Parathyroid adenoma (tissue), 2 donors: ENCODE measurements around the gene FKBP3.

Source experiments
- H2AFZ ChIP-seq: fragments of 300-600 bp; sonication (generic); one replicate; pipeline ENCODE4 v1.7.0; 2017; ENCODE audit warnings: antibody characterized with exemption, mild to moderate bottlenecking
- H3K27ac ChIP-seq: fragments of 300-600 bp; sonication (generic); one replicate; pipeline ENCODE4 v1.7.0; 2017
- H3K27me3 ChIP-seq: fragments of 300-600 bp; sonication (generic); one replicate; pipeline ENCODE4 v1.7.0; 2017; ENCODE audit warnings: low read length; ENCODE audit not compliant: control insufficient read depth, insufficient read depth
- H3K36me3 ChIP-seq: fragments of 300-600 bp; sonication (generic); one replicate; pipeline ENCODE4 v1.7.0; 2017; ENCODE audit warnings: low read length; ENCODE audit not compliant: control insufficient read depth, insufficient read depth
- H3K4me1 ChIP-seq: fragments of 300-600 bp; sonication (generic); one replicate; pipeline ENCODE4 v1.7.0; 2017; ENCODE audit warnings: control low read depth
- H3K4me2 ChIP-seq: fragments of 300-600 bp; sonication (generic); one replicate; pipeline ENCODE4 v1.7.0; 2017; ENCODE audit warnings: low read length
- H3K4me3 ChIP-seq: fragments of 300-600 bp; sonication (generic); one replicate; pipeline ENCODE4 v1.7.0; 2017; ENCODE audit warnings: low read depth, low read length
- H3K79me2 ChIP-seq: fragments of 300-600 bp; sonication (generic); one replicate; pipeline ENCODE4 v1.7.0; 2017; ENCODE audit warnings: control low read depth
- H3K9ac ChIP-seq: fragments of 300-600 bp; sonication (generic); one replicate; pipeline ENCODE4 v1.7.0; 2017; ENCODE audit warnings: mild to moderate bottlenecking
- H3K9me3 ChIP-seq: fragments of 300-600 bp; sonication (generic); one replicate; pipeline ENCODE4 v1.7.0; 2017; ENCODE audit warnings: low read length; ENCODE audit not compliant: control insufficient read depth
- TF ChIP-seq, protein P1 (sequence below): fragments of 300-600 bp; sonication (generic); IDR thresholded peaks from one replicate; pipeline ENCODE4 v1.7.0; 2017; ENCODE audit warnings: antibody characterized with exemption, mild to moderate bottlenecking
- donor health status: primary hyperparathyroidism.

Gene FKBP3

DNA sequence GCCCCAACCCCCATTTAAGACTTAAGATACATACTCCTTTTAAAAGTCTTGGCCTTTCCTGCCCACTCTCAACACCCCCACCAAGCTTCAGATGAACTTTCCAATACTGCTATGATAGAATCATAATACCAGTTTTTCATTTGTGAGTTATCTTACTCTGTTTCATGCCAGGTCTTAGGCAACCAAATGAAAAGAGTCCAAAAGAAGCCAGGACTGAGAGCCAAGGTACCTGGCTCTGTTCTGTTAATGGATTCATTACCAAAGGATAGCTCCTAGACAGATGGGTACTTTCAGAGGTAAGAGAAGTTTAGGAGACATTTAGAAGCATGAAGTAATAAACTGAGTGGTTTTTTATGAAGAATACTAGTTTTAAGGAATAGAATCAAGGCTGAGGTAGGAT is 35.6 kb upstream of the FKBP3 start:
- no peak overlapping the region for H3K9ac ChIP-seq
- H3K4me1 ChIP-seq: no peaks in the 10 kb centered on the region
- no peaks in the 10 kb centered on the region for H3K27me3 ChIP-seq
- no peak overlapping the region for H3K4me3 ChIP-seq
- H3K27ac ChIP-seq: no peak overlapping the region
- TF ChIP-seq, protein P1, sequence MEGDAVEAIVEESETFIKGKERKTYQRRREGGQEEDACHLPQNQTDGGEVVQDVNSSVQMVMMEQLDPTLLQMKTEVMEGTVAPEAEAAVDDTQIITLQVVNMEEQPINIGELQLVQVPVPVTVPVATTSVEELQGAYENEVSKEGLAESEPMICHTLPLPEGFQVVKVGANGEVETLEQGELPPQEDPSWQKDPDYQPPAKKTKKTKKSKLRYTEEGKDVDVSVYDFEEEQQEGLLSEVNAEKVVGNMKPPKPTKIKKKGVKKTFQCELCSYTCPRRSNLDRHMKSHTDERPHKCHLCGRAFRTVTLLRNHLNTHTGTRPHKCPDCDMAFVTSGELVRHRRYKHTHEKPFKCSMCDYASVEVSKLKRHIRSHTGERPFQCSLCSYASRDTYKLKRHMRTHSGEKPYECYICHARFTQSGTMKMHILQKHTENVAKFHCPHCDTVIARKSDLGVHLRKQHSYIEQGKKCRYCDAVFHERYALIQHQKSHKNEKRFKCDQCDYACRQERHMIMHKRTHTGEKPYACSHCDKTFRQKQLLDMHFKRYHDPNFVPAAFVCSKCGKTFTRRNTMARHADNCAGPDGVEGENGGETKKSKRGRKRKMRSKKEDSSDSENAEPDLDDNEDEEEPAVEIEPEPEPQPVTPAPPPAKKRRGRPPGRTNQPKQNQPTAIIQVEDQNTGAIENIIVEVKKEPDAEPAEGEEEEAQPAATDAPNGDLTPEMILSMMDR: no peak
- no peaks in the 10 kb centered on the region for H3K79me2 ChIP-seq
- H3K36me3 ChIP-seq: no peaks in the 10 kb centered on the region
- no peak overlapping the region for H2AFZ ChIP-seq
- H3K9me3 ChIP-seq: no peaks in the 10 kb centered on the region
- no peak overlapping the region for H3K4me2 ChIP-seq

DNA sequence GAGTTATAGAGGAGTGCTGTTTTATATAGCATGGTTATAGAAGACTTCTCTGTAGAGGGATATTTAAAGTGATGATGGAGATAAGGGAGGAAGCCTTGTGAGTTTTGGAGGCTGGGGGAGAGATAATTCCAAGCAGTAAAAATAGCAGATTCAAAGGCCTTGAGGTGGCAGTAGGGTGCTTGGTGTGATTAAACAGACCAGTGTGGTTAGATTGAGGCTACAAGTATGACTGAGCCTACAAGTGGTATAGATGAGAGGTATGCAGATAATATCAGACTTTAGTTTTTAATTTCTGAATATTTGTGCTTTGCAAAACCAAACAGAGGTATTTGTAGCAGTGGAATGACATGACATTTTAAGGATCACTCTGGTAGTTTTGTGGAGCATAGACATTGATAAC is 21.8 kb upstream of the FKBP3 start:
- Histone ChIP-seq H3K9me3 (no peaks in the 10 kb centered on the region), H3K27me3 (no peaks in the 10 kb centered on the region), H3K4me2 (no peak overlapping the region), H3K79me2 (no peaks in the 10 kb centered on the region), H3K4me3 (no peak overlapping the region), H3K27ac (no peak overlapping the region), H3K36me3 (no peaks in the 10 kb centered on the region), H3K4me1 (no peaks in the 10 kb centered on the region), H3K9ac (no peak overlapping the region), H2AFZ (no peak overlapping the region)
- TF ChIP-seq, protein P1: no peak

DNA sequence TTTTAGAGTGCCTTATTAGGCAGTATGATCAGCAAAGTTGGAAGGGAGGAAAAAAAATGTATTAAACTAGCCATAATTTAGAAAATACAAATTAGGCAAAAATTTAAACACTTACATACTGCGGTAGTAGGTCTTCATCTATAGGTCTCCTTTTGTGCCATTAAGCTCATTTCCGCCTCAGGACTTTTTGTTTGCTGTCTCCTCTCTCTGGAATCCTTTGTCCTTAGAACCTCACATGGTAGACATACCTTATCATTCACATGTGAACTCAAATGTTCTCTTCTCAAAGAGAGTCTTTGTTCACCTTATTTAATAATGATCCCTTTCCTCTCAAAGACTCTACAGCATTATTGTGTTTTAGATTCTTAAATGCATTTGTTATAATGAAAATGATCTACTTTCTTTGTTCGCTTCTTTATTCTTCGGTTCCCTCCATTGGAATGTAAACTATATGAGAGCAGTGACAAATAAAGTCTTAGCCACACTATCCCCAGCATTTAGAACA is 16.2 kb upstream of the FKBP3 start:
- H3K9ac ChIP-seq: no peak overlapping the region
- no peak overlapping the region for H2AFZ ChIP-seq
- no peak overlapping the region for H3K4me3 ChIP-seq
- H3K4me1 ChIP-seq: no peaks in the 10 kb centered on the region
- H3K27ac ChIP-seq: no peak overlapping the region
- H3K36me3 ChIP-seq: no peaks in the 10 kb centered on the region
- H3K27me3 ChIP-seq: no peaks in the 10 kb centered on the region
- H3K79me2 ChIP-seq: no peaks in the 10 kb centered on the region
- TF ChIP-seq, protein P1: no peak
- H3K9me3 ChIP-seq: no peaks in the 10 kb centered on the region
- no peak overlapping the region for H3K4me2 ChIP-seq

DNA sequence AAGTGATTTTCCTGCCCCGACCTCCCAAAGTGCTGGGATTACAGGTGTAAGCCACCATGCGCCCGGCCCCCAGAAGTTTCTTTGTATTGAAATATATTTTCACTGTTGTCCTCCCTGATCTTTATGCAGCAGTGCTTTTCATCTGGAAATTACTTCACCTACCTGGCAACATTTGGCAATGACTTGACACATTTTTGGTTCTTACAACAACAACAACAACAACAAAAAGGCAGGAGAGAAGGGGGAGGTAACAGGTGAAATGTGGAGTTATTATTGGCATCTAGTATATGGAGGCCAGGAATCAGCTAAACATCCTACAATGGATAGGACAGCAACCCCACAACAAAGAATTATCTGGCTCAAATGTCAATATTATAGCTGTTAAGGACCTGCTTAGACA is 15.3 kb upstream of the FKBP3 start:
- Histone ChIP-seq H3K27me3 (no peaks in the 10 kb centered on the region), H3K4me3 (no peak overlapping the region), H3K36me3 (no peaks in the 10 kb centered on the region), H3K79me2 (peaks cover under 1% of the 10 kb centered on the region), H3K4me2 (no peak overlapping the region), H3K9me3 (no peaks in the 10 kb centered on the region), H3K9ac (no peak overlapping the region), H3K27ac (no peak overlapping the region), H3K4me1 (no peaks in the 10 kb centered on the region), H2AFZ (no peak overlapping the region)
- TF ChIP-seq, protein P1: no peak

DNA sequence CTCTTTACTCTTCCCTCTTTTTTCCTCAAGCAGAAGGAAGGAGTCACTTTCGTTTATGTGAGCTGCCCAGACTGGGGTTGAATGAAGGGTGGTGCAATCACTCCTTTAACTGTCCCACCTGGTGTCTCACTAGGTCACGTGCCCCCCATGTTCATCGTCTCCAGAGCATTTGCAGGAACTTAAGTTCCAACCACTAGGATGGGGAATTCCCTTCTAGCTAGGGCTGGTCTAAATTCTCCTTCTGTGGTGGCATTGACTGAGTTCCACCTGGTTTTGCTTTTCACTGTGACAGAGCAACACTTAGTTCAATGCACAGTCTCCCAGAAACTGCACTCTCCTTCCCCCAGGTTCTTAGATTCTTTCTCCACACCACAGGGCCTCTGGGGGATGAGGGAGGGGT is 10.9 kb upstream of the FKBP3 start:
- Histone ChIP-seq H3K27me3 (no peaks in the 10 kb centered on the region), H3K4me2 (no peak overlapping the region), H3K27ac (no peak overlapping the region), H3K4me1 (no peaks in the 10 kb centered on the region), H3K79me2 (peaks cover 5% of the 10 kb centered on the region), H3K9ac (no peak overlapping the region), H2AFZ (no peak overlapping the region), H3K9me3 (no peaks in the 10 kb centered on the region), H3K4me3 (no peak overlapping the region), H3K36me3 (no peaks in the 10 kb centered on the region)
- TF ChIP-seq, protein P1: no peak
